Measurements from ENCODE around the gene ANO5.

Gene ANO5

GRCh38 chr11:22190827-22191463 lies 1.9 kb upstream of the ANO5 start:
- Histone ChIP-seq H3K9me3 (ENCODE audit: control insufficient read depth, insufficient read depth, low read depth, low read length) (no peaks in the 10 kb centered on the region), H3K36me3 (ENCODE audit: control insufficient read depth in 2 of 2, insufficient read depth in 1 of 2, low read length in 2 of 2) (no peaks in the 10 kb centered on the region), H3K4me1 (ENCODE audit: control insufficient read depth, insufficient read depth, low read length) (no peaks in the 10 kb centered on the region; the same call in 1 of the 2 replicates), H3K27ac (ENCODE audit: extremely low read depth, low read depth, low read length) (no peak overlapping the region), H3K4me3 (ENCODE audit: low read depth, low read length) (no peak overlapping the region)
- POLR2A ChIA-PET, result no interaction called here
- CTCF ChIA-PET, result no interaction called here
- no peak for TF ChIP-seq KLF17 (tag by site-specific recombination; IDR thresholded peaks at IDR 0.05)
- no peak for TF ChIP-seq YY2 (tag by site-specific recombination; IDR thresholded peaks at IDR 0.05)
- TF ChIP-seq ZSCAN18 (tag by site-specific recombination; IDR thresholded peaks at IDR 0.05), result no peak
- no peak for TF ChIP-seq ZNF148 (tag by site-specific recombination; IDR thresholded peaks at IDR 0.05; ENCODE audit: borderline replicate concordance)
- no peak for TF ChIP-seq ZNF549 (tag by site-specific recombination; IDR thresholded peaks at IDR 0.05)
- TF ChIP-seq PRDM10 (tag by site-specific recombination; IDR thresholded peaks at IDR 0.05), result no peak
- no peak for TF ChIP-seq IKZF3 (tag by site-specific recombination; IDR thresholded peaks at IDR 0.05)

- POLR2A ChIA-PET, result no interaction called here
- no peaks in the 10 kb centered on the region for H3K9me3 ChIP-seq (ENCODE audit: control insufficient read depth, insufficient read depth, low read depth, low read length)
- H3K27ac ChIP-seq (ENCODE audit: extremely low read depth, low read depth, low read length), result peak overlapping the region; percentile 58; the same call in 1 of the 2 replicates
Measured at GRCh38 chr11:22192289-22192641, 620 bp upstream of the ANO5 start.

More at GRCh38 chr11:22192289-22192641, 620 bp upstream of the ANO5 start:
- CTCF ChIA-PET, result interaction anchor here (0.6 to 1.0 kb wide), 2 partner anchors 63 to 206 kb away, joined by 3 to 4 read pairs; no protein-coding TSS in a partner anchor
- Histone ChIP-seq H3K4me1 (ENCODE audit: control insufficient read depth, insufficient read depth, low read length) (no peaks in the 10 kb centered on the region; the same call in 1 of the 2 replicates), H3K4me3 (ENCODE audit: low read depth, low read length) (peak overlapping the region; percentile 74), H3K36me3 (ENCODE audit: control insufficient read depth in 2 of 2, insufficient read depth in 1 of 2, low read length in 2 of 2) (no peaks in the 10 kb centered on the region)
- TF ChIP-seq IKZF3 (tag by site-specific recombination; IDR thresholded peaks at IDR 0.05), result peak; percentile 26; the same call in 1 of the 2 replicates
- TF ChIP-seq CTCF (tag by site-specific recombination; IDR thresholded peaks at IDR 0.05), result peak; percentile 30; the same call in 1 of the 2 replicates
- TF ChIP-seq ZBTB20 (tag by site-specific recombination; IDR thresholded peaks at IDR 0.05), result peak; percentile 43; the same call in 1 of the 2 replicates
- peak; percentile 67 for TF ChIP-seq SCRT2 (tag by site-specific recombination; IDR thresholded peaks at IDR 0.05)
- TF ChIP-seq ZNF221 (tag by site-specific recombination; IDR thresholded peaks at IDR 0.05; ENCODE audit: borderline replicate concordance), result no peak
- TF ChIP-seq ZNF398 (tag by site-specific recombination; IDR thresholded peaks at IDR 0.05), result peak; percentile 36; the same call in 1 of the 2 replicates
- no peak for TF ChIP-seq KLF8 (tag by site-specific recombination; IDR thresholded peaks at IDR 0.05)
